Measurements from ENCODE around the gene PDIA5.

- no peak for TF ChIP-seq RORB (CRISPR knock-in tag; IDR thresholded peaks at IDR 0.05)
- no peak for TF ChIP-seq CTCF (IDR thresholded peaks at IDR 0.05)
Observed at GRCh38 chr3:123096731-123097130, 29.9 kb downstream of the PDIA5 start.

All from WTC11 (cell line).